ENCODE data around the gene CLSTN1. TPM values are rescaled to one million over a fixed set of nuclear protein-coding genes. Genes with fewer than 3 reads are reported as not detected.

The CLSTN1 gene
- total and polyA plus RNA-seq, 5 experiments from 2014 or later: 10.7 to 63.1 (median 32.3) TPM

GRCh38 chr1:9838946-9839345, 15.2 kb upstream of the CLSTN1 start:
- ATAC-seq (no peak), DNase-seq (no peak)
- Mint-ChIP-seq H3K4me3 (no peak overlapping the region), H3K9me3 (no peaks in the 10 kb centered on the region), H3K27me3 (no peaks in the 10 kb centered on the region), H3K27ac (no peak overlapping the region), H3K36me3 (no peaks in the 10 kb centered on the region), H3K4me1 (peaks cover 0 to 4% (median 0%) of the 10 kb centered on the region in 4 donors)
- POLR2A ChIA-PET: no interaction called here

GRCh38 chr1:9836632-9836960, 12.8 kb upstream of the CLSTN1 start:
- H3K9me3 Mint-ChIP-seq: no peaks in the 10 kb centered on the region
- H3K27ac Mint-ChIP-seq: peak overlapping the region in 1 of 10 donors; percentile 61
- H3K36me3 Mint-ChIP-seq: no peaks in the 10 kb centered on the region
- POLR2A ChIA-PET: no interaction called here
- peaks cover 0 to 6% (median 0%) of the 10 kb centered on the region in 4 donors for H3K4me1 Mint-ChIP-seq
- no peak for DNase-seq
- ATAC-seq: no peak
- H3K27me3 Mint-ChIP-seq: no peaks in the 10 kb centered on the region
- no peak overlapping the region for H3K4me3 Mint-ChIP-seq

- no peaks in the 10 kb centered on the region for H3K27me3 Mint-ChIP-seq
- POLR2A ChIA-PET: no interaction called here
Observed at GRCh38 chr1:9835758-9836631, 12.2 kb upstream of the CLSTN1 start.

GRCh38 chr1:9835404-9835757, 11.6 kb upstream of the CLSTN1 start:
- Mint-ChIP-seq H3K9me3 (no peaks in the 10 kb centered on the region), H3K36me3 (no peaks in the 10 kb centered on the region), H3K4me1 (peaks cover 0 to 6% (median 0%) of the 10 kb centered on the region in 4 donors), H3K27ac (no peak overlapping the region), H3K4me3 (no peak overlapping the region), H3K27me3 (no peaks in the 10 kb centered on the region)
- DNase-seq (no peak), ATAC-seq (no peak)
- POLR2A ChIA-PET: no interaction called here

More at GRCh38 chr1:9835758-9836631, 12.2 kb upstream of the CLSTN1 start:
- no peaks in the 10 kb centered on the region for H3K9me3 Mint-ChIP-seq
- ATAC-seq (no peak), DNase-seq (no peak)
- no peaks in the 10 kb centered on the region for H3K36me3 Mint-ChIP-seq
- H3K4me3 Mint-ChIP-seq: no peak overlapping the region
- H3K4me1 Mint-ChIP-seq: peaks cover 0 to 6% (median 0%) of the 10 kb centered on the region in 4 donors
- H3K27ac Mint-ChIP-seq: peak overlapping the region in 1 of 10 donors; percentile 61

GRCh38 chr1:9833632-9834031, 9.9 kb upstream of the CLSTN1 start:
- ATAC-seq (no peak), DNase-seq (no peak)
- Mint-ChIP-seq H3K36me3 (no peaks in the 10 kb centered on the region), H3K27ac (peak overlapping the region in 1 of 10 donors; percentile 85), H3K4me1 (peaks cover 0 to 6% (median 0%) of the 10 kb centered on the region in 4 donors), H3K4me3 (no peak overlapping the region), H3K9me3 (no peaks in the 10 kb centered on the region), H3K27me3 (no peaks in the 10 kb centered on the region)
- POLR2A ChIA-PET: interaction anchor here (0.8 kb wide), 1 partner anchor 36 kb away, joined by 3 read pairs; no protein-coding TSS in a partner anchor

GRCh38 chr1:9827558-9828185, 3.9 kb upstream of the CLSTN1 start:
- no peaks in the 10 kb centered on the region for H3K36me3 Mint-ChIP-seq
- H3K27me3 Mint-ChIP-seq: no peaks in the 10 kb centered on the region
- peak overlapping the region in 4 of 10 donors; percentile 7 to 58 (median 36) for H3K4me3 Mint-ChIP-seq
- peaks cover 11 to 32% (median 29%) of the 10 kb centered on the region in 4 donors for H3K4me1 Mint-ChIP-seq
- POLR2A ChIA-PET: no interaction called here
- H3K9me3 Mint-ChIP-seq: no peaks in the 10 kb centered on the region
- peak overlapping the region in 3 of 10 donors; percentile 14 to 35 (median 15) for H3K27ac Mint-ChIP-seq
- DNase-seq (no peak), ATAC-seq (no peak)

- Mint-ChIP-seq H3K4me3 (no peak overlapping the region), H3K27ac (peak overlapping the region in 8 of 10 donors; percentile 58 to 95 (median 90)), H3K9me3 (no peaks in the 10 kb centered on the region), H3K27me3 (no peaks in the 10 kb centered on the region), H3K4me1 (peaks cover 11 to 42% (median 40%) of the 10 kb centered on the region in 4 donors), H3K36me3 (no peaks in the 10 kb centered on the region)
- DNase-seq (no peak), ATAC-seq (no peak)
- POLR2A ChIA-PET: interaction anchor here (0.8 to 1.4 kb wide), 4 partner anchors 36 to 197 kb away, joined by 3 to 4 read pairs (median 3); no protein-coding TSS in a partner anchor
Observed at GRCh38 chr1:9826616-9827015, 2.9 kb upstream of the CLSTN1 start.

DNA sequence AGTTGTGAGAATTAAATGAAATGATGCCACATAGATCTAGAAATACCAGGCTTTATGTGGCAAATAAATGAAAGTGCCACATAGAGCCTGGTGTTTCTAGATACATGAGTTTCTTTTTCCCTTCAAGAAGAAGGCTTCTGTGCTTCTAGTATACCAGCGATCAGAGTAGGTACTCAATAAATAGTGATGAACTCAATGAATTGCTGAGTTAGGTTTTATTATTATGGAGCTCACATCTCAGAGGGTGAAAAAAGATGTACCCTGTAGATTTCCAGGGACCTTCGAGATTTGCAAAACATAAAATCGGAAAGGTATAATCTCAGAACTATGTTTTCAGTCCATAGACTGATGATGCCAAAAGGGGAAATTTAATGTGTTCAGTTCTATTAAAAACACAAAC, 2.3 kb upstream of the CLSTN1 start:
- Mint-ChIP-seq H3K27me3 (no peaks in the 10 kb centered on the region), H3K9me3 (no peaks in the 10 kb centered on the region), H3K36me3 (no peaks in the 10 kb centered on the region), H3K4me1 (peaks cover 11 to 46% (median 40%) of the 10 kb centered on the region in 4 donors), H3K27ac (peak overlapping the region; percentile 63 to 95 (median 92)), H3K4me3 (peak overlapping the region in 9 of 10 donors; percentile 64 to 88 (median 80))
- DNase-seq (peak in 1 of 10 donors; percentile 10), ATAC-seq (no peak)
- POLR2A ChIA-PET: interaction anchor here (1.3 to 1.4 kb wide), 3 partner anchors 37 to 196 kb away, joined by 3 to 4 read pairs (median 3); no protein-coding TSS in a partner anchor

DNA sequence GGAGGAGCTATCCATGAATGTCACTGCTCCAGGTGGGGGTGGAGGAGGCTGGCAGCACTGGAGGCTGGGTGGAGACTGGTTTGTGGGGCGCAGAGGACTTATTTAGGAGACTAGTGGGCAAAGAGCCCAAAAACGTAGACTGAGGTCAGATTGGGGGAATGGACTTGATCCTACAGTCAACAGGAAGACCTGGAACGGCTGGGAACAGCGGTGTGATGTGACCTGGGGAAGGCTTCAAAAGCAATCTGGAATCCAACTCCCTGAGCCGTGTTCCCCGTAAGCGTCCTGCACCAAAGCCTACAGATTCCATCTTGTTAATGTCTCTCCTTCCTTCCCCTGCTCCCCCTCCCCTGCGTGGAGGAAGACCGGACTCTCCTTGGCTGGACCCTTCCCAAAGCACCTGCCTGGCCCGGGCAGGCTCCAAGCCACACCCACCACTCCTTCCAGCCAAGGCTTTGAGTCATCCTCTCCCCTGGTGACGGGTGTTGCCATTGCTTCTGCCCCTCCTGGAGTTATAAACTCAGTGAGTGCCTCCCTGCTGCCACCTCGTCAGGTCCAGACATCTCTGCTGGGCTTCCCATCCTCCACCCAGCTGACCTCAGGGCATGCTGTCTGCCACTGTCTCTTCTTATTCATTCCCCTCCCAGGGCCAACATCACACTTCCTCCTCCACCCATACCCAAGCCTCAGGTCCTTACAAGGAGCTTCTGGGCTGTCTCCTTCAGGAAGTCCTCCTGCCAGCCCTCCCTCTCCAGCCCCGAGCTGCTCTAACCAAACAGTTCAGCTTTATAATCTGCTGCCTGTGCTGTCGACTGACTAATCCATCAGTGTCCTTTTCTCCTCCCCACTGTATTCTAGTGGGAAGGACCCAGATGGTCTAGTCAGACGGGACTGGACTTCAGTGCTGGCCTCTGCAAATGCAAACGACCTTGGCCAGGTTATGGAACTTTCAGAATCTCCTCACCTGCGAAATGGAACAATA, 1.6 kb upstream of the CLSTN1 start:
- Mint-ChIP-seq H3K9me3 (no peaks in the 10 kb centered on the region), H3K4me1 (peaks cover 13 to 53% (median 46%) of the 10 kb centered on the region in 4 donors), H3K36me3 (no peaks in the 10 kb centered on the region), H3K27me3 (no peaks in the 10 kb centered on the region), H3K27ac (peak overlapping the region; percentile 63 to 95 (median 92)), H3K4me3 (peak overlapping the region; percentile 64 to 88 (median 80))
- ATAC-seq (peak; percentile 31 to 35), DNase-seq (peak in 8 of 10 donors; percentile 8 to 43 (median 30))
- POLR2A ChIA-PET: interaction anchor here (0.6 to 1.3 kb wide), 3 partner anchors 35 to 195 kb away, joined by 3 read pairs; no protein-coding TSS in a partner anchor

GRCh38 chr1:9824702-9825089, 931 bp upstream of the CLSTN1 start:
- POLR2A ChIA-PET: interaction anchor here (0.6 kb wide), 1 partner anchor 34 kb away, joined by 3 read pairs; no protein-coding TSS in a partner anchor
- peak overlapping the region; percentile 64 to 88 (median 80) for H3K4me3 Mint-ChIP-seq
- H3K27me3 Mint-ChIP-seq: no peaks in the 10 kb centered on the region
- DNase-seq (peak in 1 of 10 donors; percentile 27), ATAC-seq (no peak)
- H3K9me3 Mint-ChIP-seq: no peaks in the 10 kb centered on the region
- H3K36me3 Mint-ChIP-seq: no peaks in the 10 kb centered on the region
- peaks cover 13 to 59% (median 48%) of the 10 kb centered on the region in 4 donors for H3K4me1 Mint-ChIP-seq
- H3K27ac Mint-ChIP-seq: peak overlapping the region; percentile 63 to 95 (median 90)

- peak in 1 of 2 donors; percentile 31 for ATAC-seq
- Mint-ChIP-seq H3K36me3 (no peaks in the 10 kb centered on the region), H3K4me1 (peaks cover 13 to 65% (median 48%) of the 10 kb centered on the region in 4 donors), H3K27ac (peak overlapping the region in 1 of 10 donors; percentile 64), H3K27me3 (no peaks in the 10 kb centered on the region), H3K4me3 (peak overlapping the region in 8 of 10 donors; percentile 50 to 79 (median 60)), H3K9me3 (no peaks in the 10 kb centered on the region)
- DNase-seq: no peak
- POLR2A ChIA-PET: interaction anchor here (0.6 to 1.0 kb wide), 3 partner anchors 90 to 172 kb away, joined by 3 read pairs; partner anchors contain the start of gene PIK3CD
Observed at GRCh38 chr1:9823693-9823942, 147 bp downstream of the CLSTN1 start.

Measured in naive thymus-derived CD8-positive, alpha-beta T cell (primary cell).